ENCODE measurements around the gene STAG2. TPM values are rescaled to one million over a fixed set of nuclear protein-coding genes. Genes with fewer than 3 reads are reported as not detected.

STAG2 gene
- total and polyA plus RNA-seq, 2 of the 13 experiments (the other 11 are each of a cell fraction or from before 2014, with no cell fraction given), result 21.0 to 50.8 TPM

DNA sequence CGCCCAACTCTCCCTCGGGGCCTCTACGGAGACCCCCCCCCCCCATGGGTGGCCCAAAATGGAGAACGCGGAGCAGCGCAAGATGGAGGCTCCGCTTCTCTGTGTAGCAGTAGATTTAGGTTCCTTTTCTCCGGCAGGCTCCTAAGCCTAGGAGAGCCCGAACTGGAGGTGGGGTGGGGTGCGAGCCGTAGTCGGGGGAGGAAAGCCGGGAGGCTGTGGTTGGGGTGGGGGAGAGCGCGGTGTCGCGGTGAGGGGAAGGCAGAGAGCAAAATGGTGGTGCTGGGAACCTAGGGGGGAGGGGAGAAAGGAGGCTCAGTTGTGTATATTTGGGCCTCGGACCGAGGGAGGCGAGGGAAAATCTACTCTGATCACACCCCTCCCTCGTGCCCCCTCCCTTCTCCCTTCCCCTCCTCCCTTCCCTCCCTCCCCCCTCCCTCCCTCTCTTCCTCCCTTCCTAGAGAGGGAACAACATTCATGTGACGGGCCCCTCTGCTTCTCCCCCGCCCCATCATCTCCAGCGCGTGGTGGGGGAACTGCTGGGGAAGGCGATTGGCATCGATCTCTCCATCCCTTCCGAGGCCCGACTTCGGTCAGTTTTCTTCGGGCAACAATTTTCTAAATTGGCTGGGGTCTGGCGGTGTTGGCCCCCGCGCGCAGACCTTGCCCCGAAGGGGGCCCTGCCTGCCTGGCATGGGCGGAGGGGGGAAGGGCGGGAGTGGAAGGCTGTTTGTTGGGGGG lies at the start of gene STAG2 (continued):
- TF ChIP-seq, protein P1, sequence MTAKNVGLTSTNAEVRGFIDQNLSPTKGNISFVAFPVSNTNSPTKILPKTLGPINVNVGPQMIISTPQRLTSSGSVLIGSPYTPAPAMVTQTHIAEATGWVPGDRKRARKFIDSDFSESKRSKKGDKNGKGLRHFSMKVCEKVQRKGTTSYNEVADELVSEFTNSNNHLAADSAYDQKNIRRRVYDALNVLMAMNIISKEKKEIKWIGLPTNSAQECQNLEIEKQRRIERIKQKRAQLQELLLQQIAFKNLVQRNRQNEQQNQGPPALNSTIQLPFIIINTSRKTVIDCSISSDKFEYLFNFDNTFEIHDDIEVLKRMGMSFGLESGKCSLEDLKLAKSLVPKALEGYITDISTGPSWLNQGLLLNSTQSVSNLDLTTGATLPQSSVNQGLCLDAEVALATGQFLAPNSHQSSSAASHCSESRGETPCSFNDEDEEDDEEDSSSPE (CRISPR knock-in tag; IDR thresholded peaks at IDR 0.05), result peak; percentile 54; the same call in 1 of the 2 replicates
- peak; percentile 42; the same call in 1 of the 2 replicates for TF ChIP-seq SALL1 (CRISPR knock-in tag; IDR thresholded peaks at IDR 0.05)

DNA sequence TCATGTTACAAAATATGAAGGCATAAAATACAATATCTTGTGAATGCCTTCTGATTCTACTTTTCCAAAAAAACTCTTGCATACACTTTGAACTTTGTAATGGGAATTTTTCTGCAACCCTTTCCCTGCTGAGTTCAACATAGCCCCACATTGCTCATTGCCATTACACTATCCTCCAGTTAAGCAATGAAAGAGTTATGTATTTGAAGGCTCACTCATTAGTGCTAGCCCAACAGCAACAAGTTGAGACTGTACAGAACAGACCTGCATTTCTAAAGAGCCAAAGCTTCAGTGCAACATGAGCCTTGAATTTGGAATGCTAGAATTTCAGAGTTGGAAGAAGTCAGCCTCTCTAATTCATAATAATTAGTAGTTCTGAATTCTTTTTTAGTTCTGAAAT lies 44.4 kb upstream of the STAG2 start:
- ChIA-PET CTCF (ENCODE audit: low intra/inter-chr PET ratio, low total read pairs) (no interaction called here), POLR2A (no interaction called here)
- no peak overlapping the region for H2AFZ ChIP-seq (ENCODE audit: low read length)
- peaks cover 9% of the 10 kb centered on the region for H3K4me1 ChIP-seq (ENCODE audit: insufficient read depth, low read length)
- BruUV-seq (replicated peaks), result no TSS peak
- no peak overlapping the region for H3K27ac ChIP-seq (ENCODE audit: extremely low read length, insufficient read depth, low read length)
- no peaks in the 10 kb centered on the region for H3K9me3 ChIP-seq (ENCODE audit: low read length)
- DNase-seq (ENCODE audit: low spot score) (no peak), FAIRE-seq (peak; percentile 58), ATAC-seq (peak; percentile 90)
- TF ChIP-seq ZBTB3 (CRISPR knock-in tag; IDR thresholded peaks at IDR 0.05; ENCODE audit: borderline replicate concordance, low read depth) (no peak), ZNF652 (CRISPR knock-in tag; IDR thresholded peaks at IDR 0.05; ENCODE audit: borderline replicate concordance, low read depth) (peak; percentile 91)
- H3K36me3 ChIP-seq (replicated peaks in 1 of 2; ENCODE audit: control insufficient read depth in 1 of 2, insufficient read depth in 2 of 2, low read length in 2 of 2), result no peaks in the 10 kb centered on the region
- H3K79me2 ChIP-seq (ENCODE audit: insufficient read depth, low read length), result no peaks in the 10 kb centered on the region
- in situ Hi-C loops (cut with HindIII; ENCODE audit: extremely low pct_ligation_motif_present, low pct_unique_long_range_greater_than_20kb), result no loop called here
- no peaks in the 10 kb centered on the region for H4K20me1 ChIP-seq (ENCODE audit: insufficient read depth, low read length)
- no peaks in the 10 kb centered on the region for H3K27me3 ChIP-seq (ENCODE audit: control insufficient read depth in 1 of 2, insufficient read depth in 2 of 2, low read length in 2 of 2)
- H3K4me2 ChIP-seq (ENCODE audit: low read depth, low read length), result peak overlapping the region; percentile 42
- no peak overlapping the region for H3K9ac ChIP-seq (ENCODE audit: insufficient read depth, low read depth, low read length)
- intact Hi-C loops (cut with micrococcal nuclease; ENCODE audit: unreplicated experiment), result no loop called here
- no peak overlapping the region for H3K4me3 ChIP-seq (replicated peaks in 1 of 3; ENCODE audit: insufficient read depth in 1 of 3, low read depth in 2 of 3, low read length in 3 of 3)

All from HepG2 (cell line).